Measurements from ENCODE around the gene RASD2. TPM values are rescaled to one million over a fixed set of nuclear protein-coding genes. Genes with fewer than 3 reads are reported as not detected.

RASD2 gene
- total RNA-seq, 1 experiment from 2014 or later: 0.42 TPM

GRCh38 chr22:35552846-35553245 is 12.2 kb downstream of the RASD2 start:
- no peak overlapping the region for H2AFZ ChIP-seq (ENCODE audit: low read length)
- H3K27me3 Mint-ChIP-seq (ENCODE audit: low read depth): peaks cover 15% of the 10 kb centered on the region
- TF ChIP-seq CTCF (conservative IDR thresholded peaks at IDR 0.05): no peak

More at GRCh38 chr22:35552846-35553245, 12.2 kb downstream of the RASD2 start:
- Histone ChIP-seq H3K4me1 (ENCODE audit: insufficient read depth, low read length) (peaks cover 3% of the 10 kb centered on the region; the same call in 1 of the 2 replicates), H3K27ac (ENCODE audit: insufficient read length, low read depth, low read length) (no peak overlapping the region), H3K56ac (ENCODE audit: insufficient read length, low read depth, low read length) (no peak overlapping the region), H4K91ac (ENCODE audit: insufficient read length, low read depth, low read length) (no peak overlapping the region), H3K23ac (ENCODE audit: insufficient read length, low read depth, low read length) (no peak overlapping the region), H2BK120ac (ENCODE audit: low read depth, low read length, poor library complexity, severe bottlenecking) (no peak overlapping the region), H3K79me2 (ENCODE audit: insufficient read depth, low read length) (no peaks in the 10 kb centered on the region), H3K18ac (ENCODE audit: insufficient read length, low read depth, low read length) (no peak overlapping the region), H4K8ac (replicated peaks; ENCODE audit: insufficient read length, low read depth, low read length) (no peak overlapping the region), H3K9me3 (ENCODE audit: control insufficient read depth, low read depth, low read length) (no peaks in the 10 kb centered on the region), H4K20me1 (ENCODE audit: control insufficient read depth, insufficient read depth, insufficient read length) (no peaks in the 10 kb centered on the region), H2AK5ac (ENCODE audit: insufficient read length, low read length) (no peak overlapping the region), H3K9ac (ENCODE audit: extremely low read depth, insufficient read length, low read length) (no peak overlapping the region), H3K79me1 (ENCODE audit: insufficient read depth, low read depth, low read length, poor library complexity, severe bottlenecking) (no peaks in the 10 kb centered on the region), H2BK20ac (ENCODE audit: low read depth, low read length, poor library complexity, severe bottlenecking) (no peak overlapping the region), H2BK5ac (ENCODE audit: insufficient read length, low read length) (no peak overlapping the region), H3T11ph (ENCODE audit: low read length) (no peak overlapping the region), H3K23me2 (ENCODE audit: insufficient read length, low read depth, low read length, poor library complexity, severe bottlenecking) (no peaks in the 10 kb centered on the region), H3K4me2 (ENCODE audit: insufficient read depth, insufficient read length, low read length) (no peak overlapping the region), H4K5ac (ENCODE audit: insufficient read length, low read depth, low read length) (no peak overlapping the region), H2BK15ac (ENCODE audit: low read depth, low read length) (no peak overlapping the region), H3K4ac (ENCODE audit: low read depth, low read length) (no peak overlapping the region), H2BK12ac (ENCODE audit: insufficient read length, low read depth, low read length) (no peak overlapping the region), H3K27me3 (ENCODE audit: insufficient read depth, low read length) (no peaks in the 10 kb centered on the region), H3K14ac (ENCODE audit: insufficient read depth, low read length) (no peak overlapping the region)
- Mint-ChIP-seq H3K9me3 (no peaks in the 10 kb centered on the region), H3K27ac (peak overlapping the region in 2 of 3 experiments; percentile 40 to 85; a peak in 2 of 7 replicates), H3K4me3 (no peak overlapping the region), H3K4me1 (peaks cover 29 to 46% of the 10 kb centered on the region in 2 experiments), H3K36me3 (ENCODE audit: insufficient read depth in 1 of 3, low read depth in 3 of 3) (no peaks in the 10 kb centered on the region; a peak in 1 of 7 replicates)
- WGBS (ENCODE audit: extremely low coverage, insufficient read length, low lambda C conversion rate): no CpG with 5 or more reads among the region's 11 CpGs
- DNase-seq: no peak
